ENCODE results near the gene C1orf35.

- TF ChIP-seq EZH2 (IDR thresholded peaks at IDR 0.05) (no peak), POLR2AphosphoS5 (IDR thresholded peaks at IDR 0.05; ENCODE audit: borderline replicate concordance, low read depth, low read length) (0 out of 2 replicates have a peak, but pooled peaks have one; percentile 28)
Measured at GRCh38 chr1:228141226-228142044, 38.3 kb upstream of the C1orf35 start.

Data from SK-N-MC (cell line).